SH-SY5Y (cell line): Measurements from ENCODE around the gene A4GALT.

Source experiments
- GATA2 ChIP-seq: IDR thresholded peaks from 2 replicates; pipeline ENCODE4 v1.6.1; 2011; ENCODE audit warnings: mild to moderate bottlenecking, low read depth, low read length
- GATA3 ChIP-seq: IDR thresholded peaks from 2 replicates; pipeline ENCODE4 v1.6.1; 2011; ENCODE audit warnings: low read depth, mild to moderate bottlenecking, low read length, moderate library complexity

- TF ChIP-seq GATA2 = no peak
- no peak for TF ChIP-seq GATA3
Observed at GRCh38 chr22:42701694-42702093, 19.0 kb downstream of the A4GALT start.
